ENCODE results near the gene RSPH1.

Gene RSPH1

DNA sequence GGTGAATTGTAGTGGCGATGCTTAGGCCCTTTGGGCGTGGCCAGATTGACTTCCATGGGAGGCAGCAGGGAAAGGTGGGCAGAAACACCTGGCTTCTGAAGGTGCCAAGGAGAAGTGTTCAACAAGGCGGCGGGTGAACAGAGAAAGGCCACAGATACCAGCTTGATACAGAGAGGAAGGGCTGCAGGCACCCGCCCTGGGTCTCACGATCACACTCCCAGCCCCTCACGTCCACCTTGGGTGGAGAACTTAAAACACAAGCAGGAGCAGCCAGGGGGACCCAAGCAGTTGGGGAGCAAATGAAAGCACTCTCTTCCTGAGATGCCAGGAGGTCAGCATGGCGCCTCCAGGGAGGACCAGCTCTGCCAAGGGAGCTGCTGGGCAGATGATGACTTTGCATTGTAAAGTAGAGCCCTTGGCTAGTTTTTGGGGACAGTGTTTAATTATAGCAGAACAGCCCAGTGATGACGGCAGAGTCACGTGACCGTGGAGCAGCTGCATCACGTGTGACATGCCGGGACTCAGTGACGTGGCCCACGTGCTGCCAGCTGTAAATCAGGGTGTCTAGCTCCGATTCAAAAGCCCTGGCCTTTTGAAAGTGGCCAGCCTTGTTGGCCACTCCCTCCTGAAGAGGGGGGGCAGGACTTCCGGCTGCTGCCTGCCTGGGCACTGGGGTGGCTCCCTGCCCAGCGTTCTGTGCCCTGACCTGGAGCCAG, 36.6 kb upstream of the RSPH1 start:
- H3K4me1 ChIP-seq (ENCODE audit: insufficient read depth, low read length) = peaks cover 12% of the 10 kb centered on the region
- no peak for ATAC-seq (ENCODE audit: insufficient read depth, low read depth)
- peaks cover 4% of the 10 kb centered on the region; the same call in 1 of the 2 replicates for H3K36me3 ChIP-seq (ENCODE audit: insufficient read depth, low read length)
- H3K79me2 ChIP-seq (ENCODE audit: insufficient read depth, low read length) = no peaks in the 10 kb centered on the region
- DNase-seq = no peak
- H3K9ac ChIP-seq (ENCODE audit: low read depth, low read length) = no peak overlapping the region
- no peak overlapping the region for H3K4me3 ChIP-seq (ENCODE audit: low read depth in 1 of 2, low read length in 2 of 2)
- no peak overlapping the region for H3K4me2 ChIP-seq (ENCODE audit: insufficient read depth, low read length)
- H3K27ac ChIP-seq (ENCODE audit: low read length) = no peak overlapping the region
- H2AFZ ChIP-seq (ENCODE audit: low read depth, low read length) = no peak overlapping the region
- H3K27me3 ChIP-seq (ENCODE audit: insufficient read depth, low read length, poor library complexity) = no peaks in the 10 kb centered on the region
- TF ChIP-seq, protein P1, sequence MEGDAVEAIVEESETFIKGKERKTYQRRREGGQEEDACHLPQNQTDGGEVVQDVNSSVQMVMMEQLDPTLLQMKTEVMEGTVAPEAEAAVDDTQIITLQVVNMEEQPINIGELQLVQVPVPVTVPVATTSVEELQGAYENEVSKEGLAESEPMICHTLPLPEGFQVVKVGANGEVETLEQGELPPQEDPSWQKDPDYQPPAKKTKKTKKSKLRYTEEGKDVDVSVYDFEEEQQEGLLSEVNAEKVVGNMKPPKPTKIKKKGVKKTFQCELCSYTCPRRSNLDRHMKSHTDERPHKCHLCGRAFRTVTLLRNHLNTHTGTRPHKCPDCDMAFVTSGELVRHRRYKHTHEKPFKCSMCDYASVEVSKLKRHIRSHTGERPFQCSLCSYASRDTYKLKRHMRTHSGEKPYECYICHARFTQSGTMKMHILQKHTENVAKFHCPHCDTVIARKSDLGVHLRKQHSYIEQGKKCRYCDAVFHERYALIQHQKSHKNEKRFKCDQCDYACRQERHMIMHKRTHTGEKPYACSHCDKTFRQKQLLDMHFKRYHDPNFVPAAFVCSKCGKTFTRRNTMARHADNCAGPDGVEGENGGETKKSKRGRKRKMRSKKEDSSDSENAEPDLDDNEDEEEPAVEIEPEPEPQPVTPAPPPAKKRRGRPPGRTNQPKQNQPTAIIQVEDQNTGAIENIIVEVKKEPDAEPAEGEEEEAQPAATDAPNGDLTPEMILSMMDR (IDR thresholded peaks at IDR 0.05; ENCODE audit: borderline replicate concordance, extremely low read depth, low read length, poor library complexity, severe bottlenecking) = no peak
- no peak for TF ChIP-seq EZH2 (IDR thresholded peaks at IDR 0.05; ENCODE audit: borderline replicate concordance, low read depth, low read length, severe bottlenecking)
- H4K20me1 ChIP-seq (ENCODE audit: insufficient read depth, low read length) = peaks cover 18% of the 10 kb centered on the region
- H3K9me3 ChIP-seq (ENCODE audit: insufficient read depth, low read length, severe bottlenecking) = no peaks in the 10 kb centered on the region

DNA sequence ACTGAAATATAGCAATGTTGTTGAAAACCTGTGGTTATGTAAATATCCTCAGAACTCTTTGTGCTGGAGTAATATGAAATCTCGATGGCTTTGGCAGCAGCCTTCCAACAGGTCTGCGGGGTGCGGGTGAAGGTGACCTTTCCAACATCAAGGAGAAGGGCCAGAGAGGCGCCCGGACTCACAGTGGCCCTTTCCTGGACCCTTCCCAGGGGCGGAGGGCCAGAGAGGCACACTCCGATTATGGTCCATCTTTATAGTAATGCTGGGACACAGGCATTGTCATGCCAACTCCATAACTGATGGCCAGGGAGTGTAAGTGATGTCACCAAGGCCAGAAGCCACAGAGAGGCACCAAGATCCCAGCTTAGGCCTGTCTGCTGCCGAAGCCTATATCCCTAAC, 35.7 kb upstream of the RSPH1 start:
- no peak overlapping the region for H3K9ac ChIP-seq (ENCODE audit: low read depth, low read length)
- H3K4me1 ChIP-seq (ENCODE audit: insufficient read depth, low read length) = peaks cover 21% of the 10 kb centered on the region
- no peak overlapping the region for H3K4me2 ChIP-seq (ENCODE audit: insufficient read depth, low read length)
- TF ChIP-seq, protein P1 (IDR thresholded peaks at IDR 0.05; ENCODE audit: borderline replicate concordance, extremely low read depth, low read length, poor library complexity, severe bottlenecking) = no peak
- no peak for TF ChIP-seq EZH2 (IDR thresholded peaks at IDR 0.05; ENCODE audit: borderline replicate concordance, low read depth, low read length, severe bottlenecking)
- H3K36me3 ChIP-seq (ENCODE audit: insufficient read depth, low read length) = peaks cover 4% of the 10 kb centered on the region; the same call in 1 of the 2 replicates
- H3K27me3 ChIP-seq (ENCODE audit: insufficient read depth, low read length, poor library complexity) = no peaks in the 10 kb centered on the region
- no peak overlapping the region for H3K4me3 ChIP-seq (ENCODE audit: low read depth in 1 of 2, low read length in 2 of 2)
- no peaks in the 10 kb centered on the region for H3K79me2 ChIP-seq (ENCODE audit: insufficient read depth, low read length)
- no peak for DNase-seq
- H3K27ac ChIP-seq (ENCODE audit: low read length) = no peak overlapping the region
- ATAC-seq (ENCODE audit: insufficient read depth, low read depth) = no peak
- H3K9me3 ChIP-seq (ENCODE audit: insufficient read depth, low read length, severe bottlenecking) = no peaks in the 10 kb centered on the region
- peaks cover 26% of the 10 kb centered on the region for H4K20me1 ChIP-seq (ENCODE audit: insufficient read depth, low read length)
- H2AFZ ChIP-seq (ENCODE audit: low read depth, low read length) = no peak overlapping the region

DNA sequence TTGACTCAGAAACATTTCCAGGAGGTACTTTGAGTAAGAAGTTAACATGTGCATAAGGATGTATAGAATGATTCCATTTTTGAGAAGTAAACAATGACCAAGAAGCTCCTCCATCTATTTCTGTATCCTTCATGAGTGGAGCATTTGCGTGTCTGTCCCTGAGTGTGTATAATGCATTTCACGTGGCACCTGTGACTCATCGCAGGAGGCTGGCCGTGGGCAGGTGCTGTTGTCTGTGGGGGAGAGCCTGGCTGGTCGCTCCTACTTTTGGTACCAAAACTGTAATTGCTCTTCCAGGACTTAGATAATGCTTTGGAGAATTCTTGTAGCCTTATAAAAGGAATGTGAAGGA, 34.1 kb upstream of the RSPH1 start:
- no peak for ATAC-seq (ENCODE audit: insufficient read depth, low read depth)
- Histone ChIP-seq H3K4me3 (ENCODE audit: low read depth in 1 of 2, low read length in 2 of 2) (no peak overlapping the region), H3K79me2 (ENCODE audit: insufficient read depth, low read length) (no peaks in the 10 kb centered on the region), H3K27me3 (ENCODE audit: insufficient read depth, low read length, poor library complexity) (no peaks in the 10 kb centered on the region), H2AFZ (ENCODE audit: low read depth, low read length) (no peak overlapping the region), H3K4me2 (ENCODE audit: insufficient read depth, low read length) (no peak overlapping the region), H3K9me3 (ENCODE audit: insufficient read depth, low read length, severe bottlenecking) (no peaks in the 10 kb centered on the region), H3K36me3 (ENCODE audit: insufficient read depth, low read length) (no peaks in the 10 kb centered on the region), H3K4me1 (ENCODE audit: insufficient read depth, low read length) (peaks cover 26% of the 10 kb centered on the region), H3K9ac (ENCODE audit: low read depth, low read length) (no peak overlapping the region), H3K27ac (ENCODE audit: low read length) (no peak overlapping the region), H4K20me1 (ENCODE audit: insufficient read depth, low read length) (peaks cover 29% of the 10 kb centered on the region)
- TF ChIP-seq, protein P1 (IDR thresholded peaks at IDR 0.05; ENCODE audit: borderline replicate concordance, extremely low read depth, low read length, poor library complexity, severe bottlenecking) = no peak
- TF ChIP-seq EZH2 (IDR thresholded peaks at IDR 0.05; ENCODE audit: borderline replicate concordance, low read depth, low read length, severe bottlenecking) = no peak
- DNase-seq = no peak
